HL-60/S4 treated with retinoic acid at 250 ng/mL for 4 days and 3 days (cell line): ENCODE results near the gene SNRPD3.
"Not testable (repeated sequence)": the region's sequence is repeated elsewhere in the genome, so short reads cannot be mapped to it uniquely, and the experiment has no call there.

Experiments used
- in situ Hi-C: fragments of 300-500 bp; cut with MboI; formaldehyde crosslinking; loops from 2 replicates; pipeline ENCODE4 v1.7.0; 2022; ENCODE audit warnings: low sequenced_read_pairs

SNRPD3 gene

DNA sequence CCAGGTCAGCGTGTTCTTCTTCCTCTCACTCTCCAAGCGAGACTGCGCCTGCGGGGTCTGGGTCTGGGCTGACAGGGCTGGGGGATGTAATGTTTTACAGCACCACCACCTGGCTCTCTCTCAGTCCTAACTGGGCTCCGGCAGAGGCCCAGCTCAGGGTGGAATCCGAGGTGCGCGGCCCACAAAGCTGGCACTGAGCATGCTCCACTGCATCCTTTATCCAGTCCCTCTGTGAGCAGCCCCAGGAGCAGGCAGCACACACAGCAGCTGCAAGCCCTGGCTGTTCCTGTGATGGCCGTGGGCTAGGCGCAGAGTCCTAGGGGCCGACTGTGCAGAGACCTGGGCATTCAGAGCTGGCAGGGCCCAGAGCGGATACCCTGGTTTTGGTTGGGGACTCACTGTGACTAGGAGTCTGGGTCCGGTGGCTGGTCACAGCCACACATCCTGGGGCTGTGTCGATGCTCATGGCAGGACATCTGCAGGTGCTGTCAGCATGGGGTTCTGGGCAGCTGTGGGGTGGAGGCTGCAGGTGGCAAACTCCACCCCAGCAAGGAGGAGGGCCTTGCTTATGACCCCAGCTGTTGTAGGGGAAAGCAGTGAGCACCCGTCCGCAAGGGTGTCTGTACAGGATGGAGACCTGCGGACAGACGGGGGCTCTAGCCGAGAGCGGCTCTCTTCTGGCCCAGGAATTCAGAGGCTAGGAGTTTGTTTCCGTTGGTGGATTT lies 33.1 kb downstream of the SNRPD3 start:
- in situ Hi-C loops: no loop called here

DNA sequence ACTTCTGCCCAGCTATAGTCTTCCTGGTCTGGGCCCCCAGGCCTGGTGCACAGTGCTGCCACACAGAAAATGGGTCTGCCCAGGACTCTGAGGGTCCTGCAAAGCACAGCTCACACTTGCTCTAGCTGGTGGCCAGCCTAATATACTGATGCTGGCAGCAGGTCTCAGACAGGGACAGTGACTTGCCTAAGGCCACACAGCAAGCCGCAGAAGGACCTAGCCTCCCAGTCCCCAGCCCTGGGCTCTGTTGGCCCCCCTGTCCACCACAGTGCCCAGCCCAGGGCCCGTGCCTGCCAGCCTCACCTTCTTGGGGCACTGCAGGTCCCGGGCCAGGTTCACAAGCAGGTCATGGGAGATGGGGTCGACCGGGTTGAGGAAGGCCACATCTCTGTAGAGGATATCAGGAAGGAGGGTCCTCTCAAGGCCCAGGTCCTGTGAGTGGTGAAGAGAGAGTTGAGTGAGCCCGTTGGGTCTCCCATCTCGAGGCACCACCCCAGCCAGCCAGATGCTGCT lies 33.8 kb downstream of the SNRPD3 start:
- in situ Hi-C loops: no loop called here

DNA sequence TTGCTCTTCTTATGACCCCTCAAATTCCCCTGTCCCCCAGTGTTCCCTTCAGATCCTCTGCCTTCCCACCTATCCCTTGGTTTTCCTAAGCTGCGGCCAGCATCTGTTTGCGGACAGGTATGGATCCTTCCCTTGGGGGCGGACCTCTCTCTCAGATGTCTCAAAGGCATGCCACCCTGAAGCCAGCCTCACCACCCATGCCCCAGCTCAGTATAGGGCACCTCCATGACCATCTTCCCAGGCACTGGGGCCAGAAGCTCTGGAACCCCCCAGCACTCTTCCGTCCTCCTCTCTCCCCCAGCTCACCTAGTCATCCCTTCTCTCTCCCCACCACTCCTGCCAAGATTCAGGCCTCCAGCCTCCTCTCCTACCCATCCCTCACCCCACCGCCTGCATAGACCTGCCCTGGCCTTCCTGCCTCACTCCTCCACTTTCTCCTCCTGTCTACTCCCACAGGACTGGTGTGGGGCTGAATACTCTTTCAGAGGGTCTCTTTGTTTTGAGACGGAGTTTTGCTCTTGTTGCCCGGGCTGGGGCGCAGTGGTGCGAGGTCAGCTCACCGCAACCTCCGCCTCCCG lies 34.9 kb downstream of the SNRPD3 start:
- in situ Hi-C loops: no loop called here

DNA sequence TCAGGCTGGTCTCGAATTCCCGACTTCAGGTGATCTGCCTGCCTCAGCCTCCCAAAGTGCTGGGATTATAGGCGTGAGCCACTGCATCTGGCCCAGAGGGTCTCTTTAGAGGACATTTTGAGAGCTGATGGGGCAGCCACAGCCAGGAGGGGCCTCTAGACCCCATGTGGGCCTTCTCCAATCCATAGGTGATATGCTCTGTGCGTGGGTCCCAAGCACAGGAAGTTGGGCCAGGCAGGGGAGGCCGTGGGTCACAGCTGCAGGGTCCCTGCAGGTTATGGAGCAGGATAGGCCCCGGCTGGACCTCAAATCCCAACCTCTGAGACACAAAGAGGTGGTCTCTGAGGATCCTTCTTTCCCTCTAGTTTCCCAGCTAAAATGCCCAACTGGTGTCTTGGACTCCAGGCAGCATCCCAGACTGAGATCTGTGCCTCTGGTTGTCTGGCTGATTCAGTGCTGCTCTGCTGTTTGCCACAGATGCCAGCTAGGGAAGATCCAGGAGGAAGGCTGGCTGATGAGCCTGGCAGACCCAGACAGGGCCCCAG lies 35.6 kb downstream of the SNRPD3 start:
- in situ Hi-C loops: no loop called here

DNA sequence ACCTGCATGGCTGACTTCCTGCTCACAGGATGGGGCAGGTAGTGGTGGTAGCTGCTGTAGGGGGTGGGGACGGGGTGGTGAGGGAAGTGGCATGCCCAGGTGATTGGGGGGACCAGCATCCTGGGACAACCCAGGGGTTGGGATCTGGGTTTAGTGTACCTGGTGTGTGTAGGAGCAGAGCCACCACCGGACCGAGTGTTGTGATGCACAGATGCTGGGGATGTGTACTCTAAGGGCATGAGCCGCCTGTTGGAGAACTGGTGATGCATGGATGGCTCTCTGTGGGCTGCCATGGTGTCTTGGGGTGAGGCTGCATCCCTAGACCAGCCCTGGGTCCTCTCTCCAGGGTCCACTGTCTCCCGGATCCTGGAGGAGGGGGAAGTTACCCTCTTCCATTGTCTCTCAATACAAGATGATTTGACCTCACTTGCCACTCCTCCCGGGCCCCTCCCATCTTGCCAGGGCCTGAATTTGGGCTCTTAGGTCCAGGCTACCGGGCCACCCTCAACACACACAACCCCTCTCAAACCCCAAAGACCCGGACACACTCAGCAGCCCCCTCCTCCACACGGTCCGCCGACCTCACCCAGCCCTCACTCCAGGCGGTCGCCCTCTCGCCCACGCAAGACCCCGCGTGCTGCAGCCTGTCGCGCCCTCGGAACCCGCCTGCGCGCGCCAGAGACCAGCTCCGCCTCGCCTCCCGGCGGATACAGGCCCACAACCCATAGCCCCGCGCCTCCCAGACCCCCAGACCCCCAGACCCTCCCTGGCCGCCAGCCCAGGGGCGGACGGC lies 36.5 kb downstream of the SNRPD3 start:
- in situ Hi-C loops: no loop called here

DNA sequence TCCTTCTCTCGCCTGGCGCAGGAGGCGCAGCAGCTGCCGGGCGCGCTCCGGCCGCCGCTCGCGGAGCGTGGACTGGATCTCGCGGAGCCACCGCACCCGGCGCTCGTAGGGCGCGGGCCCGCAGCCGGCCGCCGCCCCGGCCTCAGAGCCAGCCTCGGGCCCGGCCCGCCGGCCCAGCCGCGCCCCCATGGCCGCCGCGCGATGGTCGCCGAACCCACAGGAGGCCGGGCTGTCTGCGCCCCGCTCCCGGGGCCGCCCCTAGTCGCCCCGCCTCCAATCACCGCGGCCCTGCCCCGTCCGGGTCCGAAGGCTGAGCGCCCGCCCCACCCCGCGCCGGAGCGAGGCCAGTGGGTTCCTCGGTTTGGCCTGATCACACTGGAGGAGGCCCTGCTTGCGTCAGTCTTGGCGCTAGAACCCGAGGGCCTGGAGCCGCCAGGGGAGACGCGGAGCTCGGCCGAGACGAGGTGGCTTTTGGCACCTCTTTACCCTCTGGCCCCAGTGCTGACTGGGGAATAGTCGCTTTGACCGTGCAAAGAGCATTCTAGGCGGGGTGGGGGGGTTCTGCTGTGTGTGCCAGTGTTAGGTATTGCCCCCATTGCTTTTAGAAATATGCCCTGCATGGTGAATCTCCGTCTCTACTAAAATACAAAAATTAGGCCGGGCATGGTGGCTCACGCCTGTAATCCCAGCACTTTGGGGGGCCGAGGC lies 37.2 kb downstream of the SNRPD3 start, which contains the start of gene LRRC75B:
TSS of gene LRRC75B (minus strand) at position 223 of the 708 bp plus-strand sequence. CDS start at position 189, 34 bp downstream.
- in situ Hi-C loops: no loop called here

DNA sequence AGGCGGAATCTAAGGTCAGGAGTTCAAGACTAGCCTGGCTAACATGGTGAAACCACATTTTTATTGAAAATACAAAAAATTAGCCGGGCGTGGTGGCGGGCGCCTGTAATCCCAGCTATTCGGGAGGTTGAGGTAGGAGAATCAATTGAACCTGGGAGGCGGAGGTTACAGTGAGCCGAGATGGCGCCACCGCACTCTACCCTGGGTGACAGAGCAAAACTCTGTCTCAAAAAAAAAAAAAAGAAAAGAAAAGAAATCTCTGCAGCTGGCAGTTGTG lies 37.7 kb downstream of the SNRPD3 start:
- in situ Hi-C loops: not testable (repeated sequence)

DNA sequence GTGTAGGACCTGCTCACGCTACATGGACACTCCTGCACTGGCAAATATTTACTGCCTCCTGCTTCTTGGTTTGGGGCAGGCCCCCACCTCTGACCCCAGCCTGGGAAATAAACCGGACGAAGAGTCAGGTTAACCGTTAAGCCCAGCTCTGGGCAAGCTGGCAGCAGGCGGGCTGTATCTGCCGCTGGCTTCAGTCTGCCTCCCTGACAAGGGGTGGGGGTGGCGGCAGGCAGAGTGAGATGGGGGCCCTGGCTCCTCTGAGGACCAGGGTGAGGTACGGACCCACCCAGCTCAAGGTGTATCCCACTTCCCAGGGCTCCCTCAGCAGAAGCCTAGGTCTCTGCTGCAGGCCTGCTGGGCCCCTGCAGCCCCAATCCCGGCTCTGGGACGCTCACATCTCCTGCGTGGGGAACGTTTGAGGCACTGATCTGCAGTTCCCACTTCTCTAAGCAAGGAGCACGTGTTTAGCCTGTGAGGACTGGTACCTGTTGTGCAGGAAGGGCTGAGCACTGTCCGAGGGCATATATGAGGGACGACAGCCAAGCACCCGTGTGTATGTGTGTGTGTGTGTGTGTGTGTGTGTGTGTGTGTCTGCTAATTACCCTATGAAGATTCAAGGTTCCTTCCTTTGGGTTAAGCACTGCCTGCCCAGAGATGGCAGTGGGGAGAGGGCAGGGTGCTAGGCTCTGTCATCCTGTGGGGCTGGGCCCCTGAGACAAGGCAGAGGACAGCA lies 38.2 kb downstream of the SNRPD3 start:
- in situ Hi-C loops: no loop called here

DNA sequence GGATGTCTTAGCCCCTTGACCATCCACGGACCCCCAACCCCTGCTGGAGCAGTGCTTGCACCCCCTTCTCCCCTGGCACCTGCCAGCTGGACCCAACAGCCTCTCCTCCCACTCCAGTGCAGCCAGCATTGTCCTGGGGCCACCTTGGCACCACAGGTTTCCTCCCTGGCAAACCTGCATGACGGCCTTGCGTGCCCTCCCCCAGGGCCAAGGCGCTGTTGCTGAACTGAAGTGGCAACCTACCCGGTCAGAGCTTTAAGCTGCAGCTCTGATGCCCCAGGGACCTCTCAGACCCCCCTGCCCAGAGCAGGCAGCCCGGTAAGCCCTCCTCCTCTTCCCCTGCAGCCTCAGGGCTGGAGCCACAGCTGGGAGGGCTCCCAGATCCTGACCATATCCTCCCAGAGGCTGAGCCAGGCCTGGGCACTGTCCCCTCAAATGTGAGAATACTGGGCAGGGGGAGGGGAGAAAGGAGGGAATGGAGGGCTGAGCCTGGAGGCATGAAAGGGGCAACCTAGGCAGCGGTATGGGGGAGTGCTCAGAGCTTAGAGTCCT lies 38.8 kb downstream of the SNRPD3 start:
- in situ Hi-C loops: no loop called here

DNA sequence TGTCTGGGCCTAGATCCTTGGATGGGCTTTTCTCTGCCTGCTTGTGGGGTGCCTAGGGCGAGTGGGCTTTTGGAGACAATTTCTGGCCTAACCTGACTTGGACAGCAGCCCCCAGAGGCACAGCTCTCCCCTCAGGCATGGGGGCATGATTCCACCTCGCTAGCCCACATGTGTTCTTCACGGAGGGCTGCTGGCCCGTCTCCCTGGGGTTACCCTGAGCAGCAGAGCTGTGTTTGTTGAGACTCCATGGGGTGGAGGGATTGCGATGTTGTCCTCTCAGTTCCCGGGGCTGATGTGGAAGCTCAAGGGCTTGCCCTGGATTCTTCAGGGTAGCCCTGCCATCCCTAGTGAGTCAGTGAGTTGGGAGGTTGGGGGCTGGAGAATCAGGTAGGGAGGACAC lies 39.4 kb downstream of the SNRPD3 start:
- in situ Hi-C loops: no loop called here

DNA sequence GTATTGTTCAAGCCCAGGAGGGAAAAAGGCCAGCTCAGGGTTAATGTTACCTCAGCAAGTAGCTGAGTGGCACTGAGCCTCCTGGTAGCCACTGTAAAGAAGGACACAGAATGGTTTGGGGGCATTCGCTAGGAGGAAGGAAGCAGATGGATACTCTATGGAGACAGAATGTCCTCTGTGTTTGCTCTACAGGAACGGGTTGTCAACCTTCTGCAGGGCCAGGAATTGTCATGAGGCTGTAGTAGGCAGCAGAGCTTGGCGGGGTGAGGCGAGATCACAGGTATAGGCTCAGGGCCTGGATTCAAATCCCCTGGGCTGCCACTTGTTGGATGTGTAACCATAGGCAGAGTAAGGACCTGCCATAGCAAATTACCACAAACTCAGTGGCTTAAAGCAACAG lies 40.1 kb downstream of the SNRPD3 start:
- in situ Hi-C loops: no loop called here

DNA sequence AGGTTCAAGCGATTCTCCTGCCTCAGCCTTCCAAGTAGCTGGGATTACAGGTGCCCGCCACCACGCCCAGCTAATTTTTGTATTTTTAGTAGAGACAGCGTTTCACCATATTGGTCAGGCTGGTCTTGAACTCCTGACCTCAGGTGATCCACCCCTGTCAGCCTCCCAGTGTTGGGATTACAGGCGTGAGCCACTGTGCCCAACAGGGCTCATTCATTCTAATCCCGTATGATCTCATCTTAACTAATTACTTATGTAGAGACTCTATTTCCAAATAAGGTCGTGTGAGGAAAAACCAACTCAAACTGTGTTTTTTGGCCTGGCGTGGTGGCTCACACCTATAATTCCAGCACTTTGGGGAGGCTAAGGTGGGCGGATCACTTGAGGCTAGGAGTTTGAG lies 41.3 kb downstream of the SNRPD3 start:
- in situ Hi-C loops: not testable (repeated sequence)

DNA sequence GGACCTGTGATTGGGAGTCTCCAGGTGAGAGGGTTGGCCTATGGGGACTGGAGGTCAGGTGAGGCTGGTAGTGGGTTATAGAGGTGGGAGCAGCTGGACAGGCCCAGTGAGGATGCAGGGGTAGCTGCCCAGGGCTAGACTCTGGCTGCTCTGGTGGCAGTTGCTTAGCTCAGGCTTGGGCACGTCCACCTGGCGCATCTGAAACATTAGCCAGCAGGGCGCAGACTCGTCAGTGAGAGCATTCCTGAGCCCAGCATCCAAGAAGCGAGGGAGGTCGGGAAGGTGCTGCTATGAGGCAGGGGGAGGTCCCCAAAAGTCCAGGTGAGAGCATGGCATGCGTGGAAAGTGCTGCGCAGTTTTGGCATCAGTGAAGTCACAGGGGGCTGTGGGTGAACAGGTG lies 43.7 kb downstream of the SNRPD3 start:
- in situ Hi-C loops: no loop called here

DNA sequence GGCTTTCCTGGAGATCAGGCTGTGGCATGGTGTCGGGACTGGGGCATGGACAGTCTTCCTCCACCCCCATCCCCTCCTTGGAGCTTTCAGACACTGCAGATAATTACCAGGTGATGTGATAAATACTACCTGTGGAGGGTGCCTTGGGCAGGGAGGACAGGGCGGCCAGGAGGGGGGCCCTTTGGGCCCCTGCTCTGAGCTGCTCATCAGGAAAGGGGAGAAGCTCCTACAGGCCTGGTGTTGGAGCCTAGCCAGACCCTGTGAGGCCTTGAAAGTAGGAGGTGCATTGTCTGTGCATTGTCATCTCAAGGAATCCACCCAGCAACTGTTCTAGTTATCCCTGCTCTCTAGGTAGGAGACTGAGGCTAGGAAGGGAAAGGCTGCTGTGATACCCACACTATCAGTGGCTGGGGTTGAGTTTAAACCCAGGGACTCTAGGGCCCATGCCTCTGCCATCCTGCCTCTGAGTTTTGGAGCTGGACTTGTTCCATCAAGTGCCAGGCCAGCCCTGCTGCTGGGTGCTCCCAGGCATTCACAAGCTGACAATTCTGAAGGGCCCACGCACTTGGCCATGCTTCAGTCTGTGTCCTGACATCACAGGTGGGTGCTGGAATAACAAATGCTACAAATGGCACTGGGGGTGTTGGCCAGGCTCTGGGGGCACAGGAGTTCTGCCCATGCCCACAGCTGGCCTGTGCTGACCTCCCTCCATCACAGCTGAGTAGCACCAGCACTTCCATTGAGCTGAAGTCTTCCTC lies 44.3 kb downstream of the SNRPD3 start:
- in situ Hi-C loops: not testable (repeated sequence)

DNA sequence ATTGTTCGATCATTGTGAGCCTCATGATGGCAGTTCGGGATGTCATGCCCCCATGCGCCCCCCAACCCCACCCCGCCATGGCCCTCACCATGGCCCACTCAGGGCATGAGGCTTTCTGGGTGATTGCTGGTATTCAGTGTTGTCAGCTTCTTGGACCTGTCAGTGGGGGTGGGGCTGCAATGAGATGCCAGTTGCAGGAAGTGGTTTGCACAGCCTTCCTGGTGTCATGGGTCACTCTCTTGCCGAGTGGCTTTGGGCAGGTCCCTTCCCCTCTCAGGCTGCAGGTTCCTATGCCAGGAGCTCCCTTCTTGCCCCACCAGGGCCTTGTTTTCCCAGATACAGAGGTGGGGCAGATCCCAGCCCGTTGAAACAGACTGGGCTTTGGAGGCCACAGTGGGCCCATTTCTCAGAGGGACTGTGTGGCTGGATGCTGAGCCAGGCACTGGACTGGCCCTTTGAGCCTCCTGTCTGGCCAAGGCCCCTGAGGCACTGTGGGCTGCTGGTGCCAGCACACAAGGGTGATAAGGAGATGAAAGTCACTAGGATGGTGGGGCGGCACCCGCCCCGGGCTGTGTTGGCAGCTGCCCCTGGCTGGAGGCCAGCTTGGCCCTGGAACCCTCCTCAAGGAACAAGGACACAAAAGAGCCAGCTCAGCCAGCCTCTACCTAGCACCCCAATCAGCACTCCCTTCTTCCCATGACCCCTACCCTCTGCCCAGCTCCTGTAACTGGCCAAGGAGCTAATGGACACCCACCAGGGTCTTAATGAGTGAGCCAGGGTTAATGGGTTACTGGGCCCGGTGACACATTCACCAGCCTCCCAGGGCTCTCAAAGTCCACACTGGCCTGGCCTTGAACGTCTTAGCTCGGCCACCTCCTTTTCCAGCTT lies 45.7 kb downstream of the SNRPD3 start:
- in situ Hi-C loops: no loop called here

DNA sequence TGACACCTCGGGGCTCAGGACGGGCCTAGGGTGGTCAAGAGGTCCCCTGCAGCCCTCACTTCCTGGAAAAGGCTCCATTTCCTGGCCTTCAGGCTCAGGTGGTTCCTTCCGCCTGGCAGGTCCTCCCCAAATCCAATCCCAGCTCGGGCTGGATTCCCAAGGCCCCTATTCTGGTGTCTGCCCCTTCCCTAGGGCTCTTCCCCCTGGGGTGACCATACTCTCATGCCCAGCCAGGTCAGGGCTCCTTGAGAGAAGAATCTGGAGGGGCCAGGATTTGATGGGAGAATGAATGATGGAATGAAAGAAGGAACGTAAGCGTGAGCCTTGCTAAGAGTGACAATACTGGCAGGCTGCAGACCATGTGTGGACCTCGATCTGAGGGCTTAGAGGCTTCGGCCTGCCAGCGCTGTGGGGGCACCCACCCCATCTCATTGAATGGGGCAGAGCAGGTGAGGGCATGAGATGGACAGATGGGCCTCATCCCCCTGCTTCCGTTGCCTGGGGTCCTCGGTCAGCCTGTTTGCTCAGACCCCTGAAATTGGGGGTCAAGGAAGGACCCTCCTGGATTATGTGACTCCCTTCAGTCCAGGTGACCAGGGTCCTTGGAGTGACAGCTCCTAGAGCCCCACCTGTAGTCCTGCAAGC lies 46.4 kb downstream of the SNRPD3 start:
- in situ Hi-C loops: not testable (repeated sequence)

DNA sequence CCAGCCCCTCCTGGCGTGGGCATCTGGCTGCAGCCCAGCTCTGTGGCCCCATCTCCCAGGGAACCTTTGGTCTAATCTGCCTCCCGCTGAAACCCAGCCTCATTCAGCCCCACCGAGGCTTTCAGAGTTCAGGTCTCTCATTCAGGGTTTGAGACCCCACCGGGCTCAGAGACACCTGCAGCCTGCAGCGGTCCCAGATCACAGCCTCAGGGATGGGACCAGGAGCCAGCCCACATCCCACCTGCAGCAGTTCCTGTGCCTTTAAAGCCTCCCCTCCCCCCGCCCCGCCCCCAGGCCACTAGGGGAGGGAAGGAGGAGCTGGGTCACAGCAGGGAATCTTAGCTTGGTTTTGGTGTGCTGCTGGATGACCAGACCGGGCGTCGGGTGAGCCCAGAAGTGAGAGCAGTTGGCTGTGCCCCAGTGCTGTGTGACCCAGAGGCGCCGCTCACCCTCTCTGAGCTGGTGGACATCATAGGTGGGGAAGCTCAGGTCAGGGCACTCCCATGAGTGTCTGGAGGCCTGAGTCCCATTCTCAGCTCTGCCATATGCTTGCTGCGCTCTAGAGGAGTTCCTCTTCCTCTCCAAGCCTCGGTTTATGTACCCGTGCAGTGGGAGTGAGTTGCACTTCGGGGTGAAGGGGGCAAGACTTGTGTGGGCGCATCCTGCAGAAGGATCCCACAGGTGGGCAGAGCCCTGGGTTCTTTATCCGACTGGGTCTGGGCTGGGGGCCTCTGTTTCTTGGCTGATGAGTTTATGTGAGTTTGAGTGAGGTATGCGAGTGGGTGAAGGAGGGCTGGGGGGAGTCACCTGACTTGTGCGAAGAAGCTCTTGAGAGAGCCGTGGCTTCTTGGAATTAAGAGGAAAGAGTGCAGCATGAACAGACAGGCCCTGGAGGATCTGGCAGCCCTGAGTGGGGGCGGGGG lies 47.3 kb downstream of the SNRPD3 start, which contains the start of gene GGT1:
TSS of gene GGT1 (plus strand) at position 347 of the 923 bp plus-strand sequence. CDS start 7,889 bp downstream, outside the sequence.
- in situ Hi-C loops: not testable (repeated sequence)
